Testis (tissue), 2 donors: ENCODE measurements around the gene SLC24A3.

ENCODE experiments used
- POLR2A ChIP-seq: fragments of 450-650 bp; IDR thresholded peaks from one replicate; pipeline ENCODE4 v1.6.1; 2017; ENCODE audit warnings: antibody characterized with exemption, mild to moderate bottlenecking, moderate library complexity
- TF ChIP-seq, protein P1 (sequence below), 3 experiments: fragments of 450-650 bp in 2 of 3; fragments of 200-600 bp in 1 of 3; sonication (generic) in 1 of 3; IDR thresholded peaks; one replicate each; pipeline ENCODE4 v1.5.1; 2016 to 2019; ENCODE audit warnings: antibody characterized with exemption in 3 of 3, mild to moderate bottlenecking in 2 of 3, moderate library complexity in 1 of 3

DNA sequence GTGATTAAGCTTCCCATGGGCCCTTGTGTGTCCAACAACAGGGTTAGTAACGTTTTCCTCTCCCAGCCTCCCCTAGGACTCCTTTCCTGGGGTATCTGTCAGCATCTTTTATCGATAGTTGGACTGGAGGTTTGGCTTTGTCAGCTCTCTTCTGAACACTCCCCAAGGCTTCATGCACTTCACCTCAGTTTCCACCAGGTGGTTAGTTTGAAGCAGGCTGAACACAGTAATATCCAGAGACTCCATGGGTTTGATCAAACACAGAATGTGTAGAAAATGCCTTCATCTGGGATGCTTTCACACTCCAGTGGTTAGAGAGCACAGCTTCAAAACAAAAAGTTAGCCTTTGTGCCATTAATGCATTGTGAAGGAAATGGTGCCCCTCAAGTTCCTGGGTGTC, 139.1 kb downstream of the SLC24A3 start:
- TF ChIP-seq, protein P1, sequence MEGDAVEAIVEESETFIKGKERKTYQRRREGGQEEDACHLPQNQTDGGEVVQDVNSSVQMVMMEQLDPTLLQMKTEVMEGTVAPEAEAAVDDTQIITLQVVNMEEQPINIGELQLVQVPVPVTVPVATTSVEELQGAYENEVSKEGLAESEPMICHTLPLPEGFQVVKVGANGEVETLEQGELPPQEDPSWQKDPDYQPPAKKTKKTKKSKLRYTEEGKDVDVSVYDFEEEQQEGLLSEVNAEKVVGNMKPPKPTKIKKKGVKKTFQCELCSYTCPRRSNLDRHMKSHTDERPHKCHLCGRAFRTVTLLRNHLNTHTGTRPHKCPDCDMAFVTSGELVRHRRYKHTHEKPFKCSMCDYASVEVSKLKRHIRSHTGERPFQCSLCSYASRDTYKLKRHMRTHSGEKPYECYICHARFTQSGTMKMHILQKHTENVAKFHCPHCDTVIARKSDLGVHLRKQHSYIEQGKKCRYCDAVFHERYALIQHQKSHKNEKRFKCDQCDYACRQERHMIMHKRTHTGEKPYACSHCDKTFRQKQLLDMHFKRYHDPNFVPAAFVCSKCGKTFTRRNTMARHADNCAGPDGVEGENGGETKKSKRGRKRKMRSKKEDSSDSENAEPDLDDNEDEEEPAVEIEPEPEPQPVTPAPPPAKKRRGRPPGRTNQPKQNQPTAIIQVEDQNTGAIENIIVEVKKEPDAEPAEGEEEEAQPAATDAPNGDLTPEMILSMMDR (IDR thresholded peaks at IDR 0.05) = no peak
- TF ChIP-seq POLR2A = no peak
